HK-2 (cell line): ENCODE results near the gene PIAS2.
"Not testable (repeated sequence)": the region's sequence is repeated elsewhere in the genome, so short reads cannot be mapped to it uniquely, and the experiment has no call there.

Source experiments
- DNase-seq: peaks from one replicate; pipeline ENCODE4 v3.0.0-alpha.2; 2018; ENCODE audit not compliant: unreplicated experiment

PIAS2 gene

GRCh38 chr18:46917108-46917802 lies at the start of gene PIAS2, which contains the start of gene KATNAL2:
TSS of gene PIAS2 (minus strand) at chr18:46917507. CDS start at chr18:46917345, 162 bp downstream.
TSS of gene KATNAL2 (plus strand) at chr18:46917602. CDS start at chr18:46946873, 29,271 bp downstream.
- DNase-seq = peak; percentile 71

- DNase-seq = not testable (repeated sequence)
Measured at GRCh38 chr18:46966266-46966665, 49.0 kb upstream of the PIAS2 start.

- DNase-seq = not testable (repeated sequence)
Measured at GRCh38 chr18:46964579-46965293, 47.4 kb upstream of the PIAS2 start.

- not testable (repeated sequence) for DNase-seq
Measured at GRCh38 chr18:46963656-46964578, 46.6 kb upstream of the PIAS2 start.

GRCh38 chr18:46958209-46958608 lies 40.9 kb upstream of the PIAS2 start:
- no peak for DNase-seq

- DNase-seq = no peak
Measured at GRCh38 chr18:46953195-46953594, 35.9 kb upstream of the PIAS2 start.

GRCh38 chr18:46950064-46950656 lies 32.9 kb upstream of the PIAS2 start:
- no peak for DNase-seq

GRCh38 chr18:46946656-46947282 lies 29.5 kb upstream of the PIAS2 start:
- DNase-seq = peak; percentile 53

GRCh38 chr18:46942646-46943045 lies 25.3 kb upstream of the PIAS2 start:
- no peak for DNase-seq

- no peak for DNase-seq
Measured at GRCh38 chr18:46939998-46940571, 22.8 kb upstream of the PIAS2 start.

- no peak for DNase-seq
Measured at GRCh38 chr18:46939337-46939963, 22.1 kb upstream of the PIAS2 start.

GRCh38 chr18:46920653-46921052 lies 3.3 kb upstream of the PIAS2 start:
- no peak for DNase-seq

- DNase-seq = no peak
Measured at GRCh38 chr18:46920067-46920466, 2.8 kb upstream of the PIAS2 start.

GRCh38 chr18:46917803-46918600 lies 695 bp upstream of the PIAS2 start:
- DNase-seq = no peak

- DNase-seq = peak; percentile 28
Measured at GRCh38 chr18:46916551-46917107, 678 bp downstream of the PIAS2 start.

GRCh38 chr18:46915800-46916550 lies 1.3 kb downstream of the PIAS2 start:
- no peak for DNase-seq

- DNase-seq = no peak
Measured at GRCh38 chr18:46910856-46911255, 6.5 kb downstream of the PIAS2 start.

- DNase-seq = no peak
Measured at GRCh38 chr18:46909497-46909896, 7.8 kb downstream of the PIAS2 start.
